Measurements from ENCODE around the gene CACNA1F. TPM values are rescaled to one million over a fixed set of nuclear protein-coding genes. Genes with fewer than 3 reads are reported as not detected.
A peak's percentile ranks its signal among the peaks of the same experiment; 100 is the strongest.

CACNA1F gene
- total and polyA plus RNA-seq, 10 of the 15 experiments (the other 5 are each of a cell fraction or from before 2014, with no cell fraction given) = 0.01 to 0.32 (median 0.05) TPM; not detected in 5

GRCh38 chrX:49186125-49187027, 46.8 kb downstream of the CACNA1F start, which contains the start of gene PRICKLE3:
Gene PRICKLE3, minus strand, starts transcription at chrX:49186373. Its CDS starts 76 bp downstream, at chrX:49186297.
- intact Hi-C loops (cut with micrococcal nuclease; ENCODE audit: unreplicated experiment) (no loop called here), in situ Hi-C loops (cut with MboI) (loop anchor here (10.0 kb wide), 1 partner anchor 382 kb away; the partner anchor contains the start of gene HDAC6)
- ChIA-PET POLR2A (interaction anchor here (0.6 to 3.0 kb wide), 4 partner anchors 14 to 143 kb away, joined by 3 to 21 read pairs (median 4); partner anchors contain the start of genes PLP2 and TFE3), RAD21 (ENCODE audit: unreplicated experiment) (interaction anchor here (0.6 kb wide), 1 partner anchor 86 kb away, joined by 3 read pairs; no protein-coding TSS in a partner anchor), SMC1A (ENCODE audit: uncharacterized antibody, unreplicated experiment) (no interaction called here), CTCF (interaction anchor here (0.6 to 2.5 kb wide), 4 partner anchors 14 to 520 kb away, joined by 3 to 15 read pairs (median 3); no protein-coding TSS in a partner anchor)
- Histone ChIP-seq H3K4me1 (ENCODE audit: control insufficient read depth, insufficient read depth, low read length) (peaks cover 3% of the 10 kb centered on the region; the same call in 1 of the 2 replicates), H2AFZ (ENCODE audit: control insufficient read depth, low read depth, low read length) (peak within 1 kb of the TSS; percentile 60), H3K4me2 (ENCODE audit: control insufficient read depth, insufficient read depth) (peak within 1 kb of the TSS; percentile 79), H3K27ac (ENCODE audit: control insufficient read depth, insufficient read depth) (peak within 1 kb of the TSS; percentile 58), H3K36me3 (ENCODE audit: control insufficient read depth in 2 of 2, insufficient read depth in 2 of 2, low read length in 1 of 2) (peaks cover 0 to 3% of the 10 kb centered on the region in 2 experiments; a peak in 2 of 4 replicates), H3K9me3 (replicated peaks; ENCODE audit: control insufficient read depth, insufficient read depth, low read length) (no peaks in the 10 kb centered on the region; the same call in 2 of the 3 replicates), H3K9ac (ENCODE audit: control insufficient read depth, insufficient read depth, low read length) (peak within 1 kb of the TSS; percentile 67), H3K79me2 (ENCODE audit: control insufficient read depth, insufficient read depth, low read length) (peaks cover 5% of the 10 kb centered on the region), H4K20me1 (ENCODE audit: control insufficient read depth, insufficient read depth) (no peaks in the 10 kb centered on the region), H3K27me3 (replicated peaks in 1 of 2; ENCODE audit: control insufficient read depth in 2 of 2, insufficient read depth in 2 of 2, low read length in 1 of 2) (no peaks in the 10 kb centered on the region), H3K4me3 (peak within 1 kb of the TSS; percentile 80)
- peak; percentile 63 for ATAC-seq
- no TSS peak for BruUV-seq (replicated peaks)
- no peak for DNase-seq (ENCODE audit: low read depth, low spot score)
- 41% methylated on average over 62 of the region's 62 CpGs for WGBS (ENCODE audit: insufficient coverage, insufficient replicate concordance, low lambda C conversion rate, missing lambda C conversion rate)
- no peak for FAIRE-seq
- TF ChIP-seq ZNF274 (IDR thresholded peaks at IDR 0.05; ENCODE audit: insufficient read depth, insufficient read length) (no peak), PRDM15 (CRISPR knock-in tag; IDR thresholded peaks at IDR 0.05) (no peak), RELA (IDR thresholded peaks at IDR 0.05; ENCODE audit: borderline replicate concordance, partially characterized antibody) (no peak), TCF3 (IDR thresholded peaks at IDR 0.05; ENCODE audit: borderline replicate concordance, insufficient read depth, low read depth, low read length) (no peak), YY1 (IDR thresholded peaks at IDR 0.05; ENCODE audit: low read depth, low read length) (no peak), NFIC (IDR thresholded peaks at IDR 0.05; ENCODE audit: low read depth, low read length) (no peak), POLR2A (IDR thresholded peaks at IDR 0.05; ENCODE audit: low read depth, low read length) (peak; percentile 85), RBBP5 (conservative IDR thresholded peaks at IDR 0.05) (no peak), HDAC2 (IDR thresholded peaks at IDR 0.05) (no peak), IRF5 (IDR thresholded peaks at IDR 0.05; ENCODE audit: borderline replicate concordance) (no peak), CHD1 (IDR thresholded peaks at IDR 0.05; ENCODE audit: low read depth, low read length) (no peak), IKZF2 (IDR thresholded peaks at IDR 0.05) (0 out of 4 replicates have a peak, but pooled peaks of 1 of the 2 experiments have one; percentile 22), MYC (IDR thresholded peaks at IDR 0.05; ENCODE audit: insufficient read depth, insufficient read length, insufficient replicate concordance, low read length, severe bottlenecking) (no peak), EGR1 (IDR thresholded peaks at IDR 0.05; ENCODE audit: borderline replicate concordance in 1 of 2, low read depth in 2 of 2, low read length in 2 of 2) (0 out of 3 replicates have a peak, but pooled peaks of 1 of the 2 experiments have one; percentile 10), CREB1 (IDR thresholded peaks at IDR 0.05; ENCODE audit: low read depth) (no peak), CEBPB (IDR thresholded peaks at IDR 0.05; ENCODE audit: borderline replicate concordance in 1 of 2, low read depth in 2 of 2, low read length in 2 of 2) (no peak), TCF12 (IDR thresholded peaks at IDR 0.05; ENCODE audit: low read depth, low read length) (no peak), EP300 (IDR thresholded peaks at IDR 0.05; ENCODE audit: borderline replicate concordance in 1 of 2, control insufficient read depth in 1 of 2, low read depth in 2 of 2, low read length in 2 of 2) (no peak), BRCA1 (IDR thresholded peaks at IDR 0.05; ENCODE audit: low read depth, low read length) (no peak)

All from GM12878 (cell line).